HEK293 (cell line): ENCODE results near the gene LBH.
A peak's percentile ranks its signal among the peaks of the same experiment; 100 is the strongest.

Experiments
- CTCF ChIA-PET: fragments of 350-600 bp; formaldehyde crosslinking; extraction: SDS; loops from one replicate; lab custom pipeline; 2021; ENCODE audit warnings: antibody characterized with exemption; lab: Yijun Ruan, JAX
- POLR2A ChIA-PET: fragments of 300-600 bp; formaldehyde crosslinking; extraction: SDS; loops from one replicate; lab custom pipeline; 2020; ENCODE audit warnings: antibody characterized with exemption, inconsistent platforms; lab: Yijun Ruan, JAX
- H3K27ac ChIP-seq: fragments of 200-500 bp; sonication (Bioruptor generic); 2 replicates; pipeline ENCODE4 v1.5.1; 2014; ENCODE audit warnings: low read depth, low read length, control low read depth, inconsistent platforms; ENCODE audit errors: extremely low read depth
- H3K36me3 ChIP-seq, 2 experiments: fragments of 200-500 bp in 1 of 2; sonication (Bioruptor generic) in 1 of 2; 1 replicate in 1 of 2; 2 replicates in 1 of 2; pipeline ENCODE4 v1.5.1; 2014 to 2017; ENCODE audit warnings: inconsistent platforms in 2 of 2, low read length in 2 of 2; ENCODE audit not compliant: control insufficient read depth in 2 of 2, insufficient read depth in 1 of 2
- H3K4me1 ChIP-seq: fragments of 200-500 bp; sonication (Bioruptor generic); 2 replicates; pipeline ENCODE4 v1.5.1; 2014; ENCODE audit warnings: mild to moderate bottlenecking, low read length, inconsistent platforms; ENCODE audit not compliant: control insufficient read depth, insufficient read depth
- H3K4me3 ChIP-seq: 2 replicates; pipeline ENCODE4 v1.5.1; 2011; ENCODE audit warnings: low read depth, mild to moderate bottlenecking, control low read depth, low read length, moderate library complexity
- H3K9me3 ChIP-seq: fragments of 200-500 bp; sonication (Bioruptor generic); 2 replicates; pipeline ENCODE4 v1.5.1; 2014; ENCODE audit warnings: low read depth, low read length, inconsistent platforms; ENCODE audit not compliant: control insufficient read depth, insufficient read depth
- EGR2 ChIP-seq: fragments of 450-650 bp; formaldehyde crosslinking; IDR thresholded peaks from 2 replicates; pipeline ENCODE4 v1.5.1; 2016; ENCODE audit warnings: low read depth, missing biosample characterization, missing genetic modification characterization
- GLIS2 ChIP-seq: fragments of 450-650 bp; formaldehyde crosslinking; IDR thresholded peaks from 2 replicates; pipeline ENCODE4 v1.5.1; 2016; ENCODE audit warnings: missing biosample characterization, missing genetic modification characterization
- KLF10 ChIP-seq: fragments of 450-650 bp; IDR thresholded peaks from 2 replicates; pipeline ENCODE4 v1.5.1; 2018; ENCODE audit warnings: missing biosample characterization, mild to moderate bottlenecking, missing genetic modification characterization
- KLF17 ChIP-seq: fragments of 450-650 bp; formaldehyde crosslinking; IDR thresholded peaks from 2 replicates; pipeline ENCODE4 v1.5.1; 2016; ENCODE audit warnings: missing biosample characterization, missing genetic modification characterization
- KLF7 ChIP-seq: fragments of 450-650 bp; formaldehyde crosslinking; IDR thresholded peaks from 2 replicates; pipeline ENCODE4 v1.5.1; 2016; ENCODE audit warnings: missing biosample characterization, missing genetic modification characterization, borderline replicate concordance
- SCRT1 ChIP-seq: fragments of 450-650 bp; formaldehyde crosslinking; IDR thresholded peaks from 2 replicates; pipeline ENCODE4 v1.5.1; 2016; ENCODE audit warnings: missing biosample characterization, missing genetic modification characterization, borderline replicate concordance
- SP2 ChIP-seq: fragments of 450-650 bp; formaldehyde crosslinking; IDR thresholded peaks from 2 replicates; pipeline ENCODE4 v1.5.1; 2016; ENCODE audit warnings: missing biosample characterization, missing genetic modification characterization
- SP3 ChIP-seq: fragments of 450-650 bp; formaldehyde crosslinking; IDR thresholded peaks from 2 replicates; pipeline ENCODE4 v1.5.1; 2016; ENCODE audit warnings: missing biosample characterization, missing genetic modification characterization
- ZNF140 ChIP-seq: fragments of 450-650 bp; formaldehyde crosslinking; IDR thresholded peaks from 2 replicates; pipeline ENCODE4 v1.5.1; 2016; ENCODE audit warnings: missing biosample characterization, missing genetic modification characterization
- ZNF174 ChIP-seq: fragments of 450-650 bp; formaldehyde crosslinking; IDR thresholded peaks from 2 replicates; pipeline ENCODE4 v1.5.0; 2017; ENCODE audit warnings: missing biosample characterization, mild to moderate bottlenecking, missing genetic modification characterization
- ZNF202 ChIP-seq: fragments of 450-650 bp; formaldehyde crosslinking; IDR thresholded peaks from 2 replicates; pipeline ENCODE4 v1.5.1; 2016; ENCODE audit warnings: missing biosample characterization, missing genetic modification characterization, borderline replicate concordance
- ZNF223 ChIP-seq: fragments of 450-650 bp; formaldehyde crosslinking; IDR thresholded peaks from 2 replicates; pipeline ENCODE4 v1.5.1; 2016; ENCODE audit warnings: missing biosample characterization, missing genetic modification characterization
- ZNF248 ChIP-seq: fragments of 450-650 bp; formaldehyde crosslinking; IDR thresholded peaks from 2 replicates; pipeline ENCODE4 v1.5.1; 2017; ENCODE audit warnings: missing biosample characterization, missing genetic modification characterization
- ZNF335 ChIP-seq: fragments of 450-650 bp; formaldehyde crosslinking; conservative IDR thresholded peaks from 2 replicates; pipeline ENCODE4 v1.5.1; 2016; ENCODE audit warnings: missing biosample characterization, missing genetic modification characterization
- ZNF341 ChIP-seq: fragments of 450-650 bp; formaldehyde crosslinking; IDR thresholded peaks from 2 replicates; pipeline ENCODE4; 2016; ENCODE audit warnings: low read depth, missing biosample characterization, missing genetic modification characterization
- ZNF529 ChIP-seq: fragments of 450-650 bp; formaldehyde crosslinking; IDR thresholded peaks from 2 replicates; pipeline ENCODE4 v1.5.1; 2017; ENCODE audit warnings: missing genetic modification characterization, missing biosample characterization; ENCODE audit not compliant: insufficient replicate concordance
- ZNF555 ChIP-seq: fragments of 450-650 bp; formaldehyde crosslinking; conservative IDR thresholded peaks from 2 replicates; pipeline ENCODE4 v1.5.1; 2017; ENCODE audit warnings: missing biosample characterization, mild to moderate bottlenecking, missing genetic modification characterization, inconsistent platforms
- ZNF610 ChIP-seq: fragments of 450-650 bp; formaldehyde crosslinking; IDR thresholded peaks from 2 replicates; pipeline ENCODE4 v1.5.1; 2016; ENCODE audit warnings: missing biosample characterization, missing genetic modification characterization, borderline replicate concordance
- ZNF776 ChIP-seq: fragments of 450-650 bp; formaldehyde crosslinking; IDR thresholded peaks from 2 replicates; pipeline ENCODE4 v1.5.0; 2017; ENCODE audit warnings: missing biosample characterization, missing genetic modification characterization, borderline replicate concordance
- ZSCAN4 ChIP-seq: fragments of 450-650 bp; formaldehyde crosslinking; IDR thresholded peaks from 2 replicates; pipeline ENCODE4 v1.5.1; 2017; ENCODE audit warnings: missing biosample characterization, missing genetic modification characterization
- TF ChIP-seq, protein P1 (sequence below): fragments of 450-650 bp; formaldehyde crosslinking; IDR thresholded peaks from 2 replicates; pipeline ENCODE4 v1.5.1; 2016; ENCODE audit warnings: missing biosample characterization, missing genetic modification characterization
- TF ChIP-seq, protein P2 (sequence below): fragments of 450-650 bp; formaldehyde crosslinking; IDR thresholded peaks from 2 replicates; pipeline ENCODE4 v1.5.1; 2016; ENCODE audit warnings: missing biosample characterization, missing genetic modification characterization
- TF ChIP-seq, protein P3 (sequence below): fragments of 450-650 bp; formaldehyde crosslinking; IDR thresholded peaks from 2 replicates; pipeline ENCODE4 v1.5.1; 2016; ENCODE audit warnings: missing biosample characterization, missing genetic modification characterization

LBH gene

GRCh38 chr2:30231212-30231995 is at the start of gene LBH (continued):
- TF ChIP-seq ZNF529 = no peak
- TF ChIP-seq, protein P1, sequence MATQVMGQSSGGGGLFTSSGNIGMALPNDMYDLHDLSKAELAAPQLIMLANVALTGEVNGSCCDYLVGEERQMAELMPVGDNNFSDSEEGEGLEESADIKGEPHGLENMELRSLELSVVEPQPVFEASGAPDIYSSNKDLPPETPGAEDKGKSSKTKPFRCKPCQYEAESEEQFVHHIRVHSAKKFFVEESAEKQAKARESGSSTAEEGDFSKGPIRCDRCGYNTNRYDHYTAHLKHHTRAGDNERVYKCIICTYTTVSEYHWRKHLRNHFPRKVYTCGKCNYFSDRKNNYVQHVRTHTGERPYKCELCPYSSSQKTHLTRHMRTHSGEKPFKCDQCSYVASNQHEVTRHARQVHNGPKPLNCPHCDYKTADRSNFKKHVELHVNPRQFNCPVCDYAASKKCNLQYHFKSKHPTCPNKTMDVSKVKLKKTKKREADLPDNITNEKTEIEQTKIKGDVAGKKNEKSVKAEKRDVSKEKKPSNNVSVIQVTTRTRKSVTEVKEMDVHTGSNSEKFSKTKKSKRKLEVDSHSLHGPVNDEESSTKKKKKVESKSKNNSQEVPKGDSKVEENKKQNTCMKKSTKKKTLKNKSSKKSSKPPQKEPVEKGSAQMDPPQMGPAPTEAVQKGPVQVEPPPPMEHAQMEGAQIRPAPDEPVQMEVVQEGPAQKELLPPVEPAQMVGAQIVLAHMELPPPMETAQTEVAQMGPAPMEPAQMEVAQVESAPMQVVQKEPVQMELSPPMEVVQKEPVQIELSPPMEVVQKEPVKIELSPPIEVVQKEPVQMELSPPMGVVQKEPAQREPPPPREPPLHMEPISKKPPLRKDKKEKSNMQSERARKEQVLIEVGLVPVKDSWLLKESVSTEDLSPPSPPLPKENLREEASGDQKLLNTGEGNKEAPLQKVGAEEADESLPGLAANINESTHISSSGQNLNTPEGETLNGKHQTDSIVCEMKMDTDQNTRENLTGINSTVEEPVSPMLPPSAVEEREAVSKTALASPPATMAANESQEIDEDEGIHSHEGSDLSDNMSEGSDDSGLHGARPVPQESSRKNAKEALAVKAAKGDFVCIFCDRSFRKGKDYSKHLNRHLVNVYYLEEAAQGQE (tag by site-specific recombination) = no peak
- no peak for TF ChIP-seq ZNF223
- TF ChIP-seq KLF10 = peak; percentile 36; the same call in 1 of the 2 replicates
- TF ChIP-seq ZNF174 (tag by site-specific recombination) = no peak
- TF ChIP-seq GLIS2 = no peak
- no peak for TF ChIP-seq ZNF140
- peak; percentile 54 for TF ChIP-seq SP3 (tag by site-specific recombination)
- TF ChIP-seq ZNF202 = no peak
- TF ChIP-seq SP2 = peak; percentile 49
- TF ChIP-seq, protein P2, sequence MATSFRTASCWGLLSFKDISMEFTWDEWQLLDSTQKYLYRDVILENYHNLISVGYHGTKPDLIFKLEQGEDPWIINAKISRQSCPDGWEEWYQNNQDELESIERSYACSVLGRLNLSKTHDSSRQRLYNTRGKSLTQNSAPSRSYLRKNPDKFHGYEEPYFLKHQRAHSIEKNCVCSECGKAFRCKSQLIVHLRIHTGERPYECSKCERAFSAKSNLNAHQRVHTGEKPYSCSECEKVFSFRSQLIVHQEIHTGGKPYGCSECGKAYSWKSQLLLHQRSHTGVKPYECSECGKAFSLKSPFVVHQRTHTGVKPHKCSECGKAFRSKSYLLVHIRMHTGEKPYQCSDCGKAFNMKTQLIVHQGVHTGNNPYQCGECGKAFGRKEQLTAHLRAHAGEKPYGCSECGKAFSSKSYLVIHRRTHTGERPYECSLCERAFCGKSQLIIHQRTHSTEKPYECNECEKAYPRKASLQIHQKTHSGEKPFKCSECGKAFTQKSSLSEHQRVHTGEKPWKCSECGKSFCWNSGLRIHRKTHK (tag by site-specific recombination) = no peak
- no peak for TF ChIP-seq ZNF610
- no peak for TF ChIP-seq SCRT1 (tag by site-specific recombination)
- 0 out of 2 replicates have a peak, but pooled peaks have one; percentile 20 for TF ChIP-seq KLF17 (tag by site-specific recombination)
- no peak for TF ChIP-seq ZNF776 (tag by site-specific recombination)
- TF ChIP-seq KLF7 = no peak
- TF ChIP-seq ZNF341 (tag by site-specific recombination) = peak; percentile 61
- peak; percentile 25 for TF ChIP-seq ZNF335 (tag by site-specific recombination)
- TF ChIP-seq, all 188 proteins: peak for 19

DNA sequence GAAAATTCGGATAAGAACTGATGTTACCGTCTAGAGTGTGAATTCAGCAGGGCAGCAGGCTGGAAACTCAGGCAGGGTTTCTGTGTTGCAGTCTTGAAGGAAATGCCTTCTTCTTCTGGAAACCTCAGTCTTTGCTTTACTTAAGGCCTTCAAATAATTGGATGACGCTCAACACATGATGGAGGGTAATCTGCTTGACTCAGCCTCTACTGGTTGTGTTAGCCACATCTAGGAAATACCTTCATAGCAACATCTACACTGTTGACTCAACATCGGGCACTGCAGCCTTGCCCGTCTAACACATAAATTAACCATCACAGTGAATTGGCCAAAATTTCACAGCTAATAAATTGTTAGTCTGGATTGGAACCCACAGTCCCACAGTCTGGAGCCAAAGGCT is 47.3 kb upstream of the LBH start:
- CTCF ChIA-PET = interaction anchor here (1.2 to 2.4 kb wide), 3 partner anchors 19 to 528 kb away, joined by 3 to 15 read pairs (median 5); no protein-coding TSS in a partner anchor
- no peaks in the 10 kb centered on the region for H3K4me1 ChIP-seq
- POLR2A ChIA-PET = no interaction called here
- H3K4me3 ChIP-seq = no peak overlapping the region
- H3K36me3 ChIP-seq = no peaks in the 10 kb centered on the region
- H3K27ac ChIP-seq = no peak overlapping the region
- TF ChIP-seq ZNF555 (tag by site-specific recombination) = no peak
- TF ChIP-seq ZNF248 (tag by site-specific recombination) = no peak
- TF ChIP-seq, protein P3, sequence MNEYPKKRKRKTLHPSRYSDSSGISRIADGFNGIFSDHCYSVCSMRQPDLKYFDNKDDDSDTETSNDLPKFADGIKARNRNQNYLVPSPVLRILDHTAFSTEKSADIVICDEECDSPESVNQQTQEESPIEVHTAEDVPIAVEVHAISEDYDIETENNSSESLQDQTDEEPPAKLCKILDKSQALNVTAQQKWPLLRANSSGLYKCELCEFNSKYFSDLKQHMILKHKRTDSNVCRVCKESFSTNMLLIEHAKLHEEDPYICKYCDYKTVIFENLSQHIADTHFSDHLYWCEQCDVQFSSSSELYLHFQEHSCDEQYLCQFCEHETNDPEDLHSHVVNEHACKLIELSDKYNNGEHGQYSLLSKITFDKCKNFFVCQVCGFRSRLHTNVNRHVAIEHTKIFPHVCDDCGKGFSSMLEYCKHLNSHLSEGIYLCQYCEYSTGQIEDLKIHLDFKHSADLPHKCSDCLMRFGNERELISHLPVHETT (tag by site-specific recombination) = no peak
- no peak for TF ChIP-seq ZSCAN4 (tag by site-specific recombination)
- TF ChIP-seq EGR2 (tag by site-specific recombination) = no peak
- H3K9me3 ChIP-seq = no peaks in the 10 kb centered on the region
